ENCODE data around the gene OR6N2.

The OR6N2 gene

GRCh38 chr1:158781104-158781503 is at the start of gene OR6N2:
OR6N2 (minus strand) TSS chr1:158781204; CDS start chr1:158777635, 3,569 bp downstream.
- no peak for DNase-seq (ENCODE audit: low read depth)

GRCh38 chr1:158830074-158830677 is 49.2 kb upstream of the OR6N2 start:
- DNase-seq (ENCODE audit: low read depth): no peak

GRCh38 chr1:158821723-158822122 is 40.7 kb upstream of the OR6N2 start:
- DNase-seq (ENCODE audit: low read depth): no peak

GRCh38 chr1:158819461-158820443 is 38.7 kb upstream of the OR6N2 start:
- DNase-seq (ENCODE audit: low read depth): no peak

GRCh38 chr1:158818975-158819431 is 38.0 kb upstream of the OR6N2 start:
- no peak for DNase-seq (ENCODE audit: low read depth)

- DNase-seq (ENCODE audit: low read depth): no peak
Observed at GRCh38 chr1:158818560-158818959, 37.6 kb upstream of the OR6N2 start.

- no peak for DNase-seq (ENCODE audit: low read depth)
Observed at GRCh38 chr1:158814970-158815369, 34.0 kb upstream of the OR6N2 start.

- DNase-seq (ENCODE audit: low read depth): no peak
Observed at GRCh38 chr1:158813164-158813563, 32.2 kb upstream of the OR6N2 start.

GRCh38 chr1:158812336-158812735 is 31.3 kb upstream of the OR6N2 start:
- DNase-seq (ENCODE audit: low read depth): no peak

- no peak for DNase-seq (ENCODE audit: low read depth)
Observed at GRCh38 chr1:158810311-158810710, 29.3 kb upstream of the OR6N2 start.

- no peak for DNase-seq (ENCODE audit: low read depth)
Observed at GRCh38 chr1:158809862-158810261, 28.9 kb upstream of the OR6N2 start.

- no peak for DNase-seq (ENCODE audit: low read depth)
Observed at GRCh38 chr1:158809256-158809655, 28.3 kb upstream of the OR6N2 start.

- DNase-seq (ENCODE audit: low read depth): no peak
Observed at GRCh38 chr1:158806916-158807536, 26.0 kb upstream of the OR6N2 start.

- DNase-seq (ENCODE audit: low read depth): no peak
Observed at GRCh38 chr1:158803678-158804077, 22.7 kb upstream of the OR6N2 start.

- DNase-seq (ENCODE audit: low read depth): no peak
Observed at GRCh38 chr1:158801396-158801795, 20.4 kb upstream of the OR6N2 start.

- DNase-seq (ENCODE audit: low read depth): no peak
Observed at GRCh38 chr1:158800526-158800925, 19.5 kb upstream of the OR6N2 start.

GRCh38 chr1:158799689-158800088 is 18.7 kb upstream of the OR6N2 start:
- no peak for DNase-seq (ENCODE audit: low read depth)

- DNase-seq (ENCODE audit: low read depth): peak; percentile 19
Observed at GRCh38 chr1:158798531-158798930, 17.5 kb upstream of the OR6N2 start.

GRCh38 chr1:158794247-158794646 is 13.2 kb upstream of the OR6N2 start:
- no peak for DNase-seq (ENCODE audit: low read depth)

GRCh38 chr1:158793604-158794003 is 12.6 kb upstream of the OR6N2 start:
- no peak for DNase-seq (ENCODE audit: low read depth)

GRCh38 chr1:158771950-158772866 is 8.8 kb downstream of the OR6N2 start, which contains the start of gene OR6N1:
OR6N1 (minus strand) TSS chr1:158772195; CDS start chr1:158766682, 5,513 bp downstream.
- DNase-seq (ENCODE audit: low read depth): no peak

All from ELR (cell line).